Hepatocyte (in vitro differentiated cells): ENCODE data around the gene MC3R.

ENCODE experiments used
- CTCF ChIP-seq: fragments of 200-600 bp; sonication (generic); IDR thresholded peaks from 2 replicates; pipeline ENCODE4 v1.5.1; 2016; ENCODE audit warnings: antibody characterized with exemption, mild to moderate bottlenecking; ENCODE audit not compliant: poor library complexity
- EZH2 ChIP-seq: fragments of 200-600 bp; sonication (generic); IDR thresholded peaks from 2 replicates; pipeline ENCODE4 v1.6.1; 2016; ENCODE audit warnings: antibody characterized with exemption, mild to moderate bottlenecking, borderline replicate concordance

GRCh38 chr20:56278196-56278595, 29.7 kb downstream of the MC3R start:
- TF ChIP-seq CTCF (no peak), EZH2 (no peak)
